ENCODE measurements around the gene FUT3.

GRCh38 chr19:5801796-5802619 lies 49.2 kb downstream of the FUT3 start:
- TF ChIP-seq CTCF (IDR thresholded peaks at IDR 0.05) (no peak), ZFX (IDR thresholded peaks at IDR 0.05; ENCODE audit: borderline replicate concordance) (no peak)
